GM23248 (cell line): Measurements from ENCODE around the gene DNAH11.

Experiments
- EZH2 ChIP-seq: fragments of 200-600 bp; sonication (generic); IDR thresholded peaks from 2 replicates; pipeline ENCODE4 v1.6.1; 2018; ENCODE audit warnings: antibody characterized with exemption, mild to moderate bottlenecking; ENCODE audit not compliant: insufficient read depth, poor library complexity, severe bottlenecking
- EZH2phosphoT487 ChIP-seq: fragments of 200-600 bp; sonication (generic); IDR thresholded peaks from 2 replicates; pipeline ENCODE4 v1.6.1; 2018; ENCODE audit warnings: antibody characterized with exemption, moderate library complexity, mild to moderate bottlenecking, low read depth; ENCODE audit not compliant: insufficient read depth

GRCh38 chr7:21887779-21888178, 344.9 kb downstream of the DNAH11 start:
- no peak for TF ChIP-seq EZH2
- no peak for TF ChIP-seq EZH2phosphoT487
